ENCODE data around the gene CBLIF.
"Not testable (repeated sequence)": the region's sequence is repeated elsewhere in the genome, so short reads cannot be mapped to it uniquely, and the experiment has no call there.

The CBLIF gene

GRCh38 chr11:59846556-59846955, 1.3 kb upstream of the CBLIF start:
- DNase-seq, result no peak

GRCh38 chr11:59842316-59842715, 3.0 kb downstream of the CBLIF start:
- DNase-seq, result no peak

GRCh38 chr11:59841514-59841913, 3.8 kb downstream of the CBLIF start:
- DNase-seq, result no peak

- no peak for DNase-seq
Measured at GRCh38 chr11:59839615-59840014, 5.7 kb downstream of the CBLIF start.

- DNase-seq, result no peak
Measured at GRCh38 chr11:59833602-59834001, 11.7 kb downstream of the CBLIF start.

GRCh38 chr11:59829358-59829757, 15.9 kb downstream of the CBLIF start:
- no peak for DNase-seq

GRCh38 chr11:59822989-59823566, 22.2 kb downstream of the CBLIF start:
- DNase-seq, result no peak

- DNase-seq, result no peak
Measured at GRCh38 chr11:59818572-59818971, 26.7 kb downstream of the CBLIF start.

- DNase-seq, result not testable (repeated sequence)
Measured at GRCh38 chr11:59816434-59816833, 28.9 kb downstream of the CBLIF start.

- DNase-seq, result no peak
Measured at GRCh38 chr11:59815754-59816153, 29.5 kb downstream of the CBLIF start.

- DNase-seq, result no peak
Measured at GRCh38 chr11:59814021-59814420, 31.3 kb downstream of the CBLIF start.

GRCh38 chr11:59813364-59813763, 31.9 kb downstream of the CBLIF start:
- no peak for DNase-seq

GRCh38 chr11:59812220-59812619, 33.1 kb downstream of the CBLIF start:
- no peak for DNase-seq

GRCh38 chr11:59810911-59811259, 34.4 kb downstream of the CBLIF start:
- DNase-seq, result no peak

- peak; percentile 85 for DNase-seq
Measured at GRCh38 chr11:59810189-59810910, 34.9 kb downstream of the CBLIF start, which contains the start of gene MRPL16. Gene MRPL16, minus strand, starts transcription at chr11:59810778. Its CDS starts 120 bp downstream, at chr11:59810658.

GRCh38 chr11:59807047-59807610, 38.2 kb downstream of the CBLIF start:
- no peak for DNase-seq

GRCh38 chr11:59804061-59804460, 41.2 kb downstream of the CBLIF start:
- no peak for DNase-seq

GRCh38 chr11:59802639-59803176, 42.6 kb downstream of the CBLIF start:
- no peak for DNase-seq

GRCh38 chr11:59801981-59802638, 43.2 kb downstream of the CBLIF start:
- no peak for DNase-seq

- no peak for DNase-seq
Measured at GRCh38 chr11:59801160-59801706, 44.1 kb downstream of the CBLIF start.

- DNase-seq, result no peak
Measured at GRCh38 chr11:59800390-59801025, 44.8 kb downstream of the CBLIF start.

- DNase-seq, result no peak
Measured at GRCh38 chr11:59794417-59794816, 50.9 kb downstream of the CBLIF start.

- DNase-seq, result no peak
Measured at GRCh38 chr11:59792507-59792906, 52.8 kb downstream of the CBLIF start.
